ENCODE data around the gene CRYZL1.

GRCh38 chr21:33644383-33645074 is 3.0 kb upstream of the CRYZL1 start:
- no peak for TF ChIP-seq CTCF (IDR thresholded peaks at IDR 0.05; ENCODE audit: low read depth, low read length)
- no peak for TF ChIP-seq EZH2phosphoT487 (IDR thresholded peaks at IDR 0.05; ENCODE audit: low read depth)

All from OCI-LY3 (cell line).